ENCODE results near the gene RHBDD2. TPM values are rescaled to one million over a fixed set of nuclear protein-coding genes. Genes with fewer than 3 reads are reported as not detected.
"Not testable (repeated sequence)": the region's sequence is repeated elsewhere in the genome, so short reads cannot be mapped to it uniquely, and the experiment has no call there.

RHBDD2 gene
- total RNA-seq, 1 donor from 2014 or later, result 85.6 TPM

GRCh38 chr7:75840029-75840428 lies 38.8 kb upstream of the RHBDD2 start:
- Mint-ChIP-seq H3K9me3 (ENCODE audit: unreplicated experiment) (no peaks in the 10 kb centered on the region), H3K27me3 (ENCODE audit: unreplicated experiment) (peaks cover 3% of the 10 kb centered on the region), H3K4me3 (ENCODE audit: unreplicated experiment) (no peak overlapping the region), H3K4me1 (ENCODE audit: low read depth, unreplicated experiment) (no peaks in the 10 kb centered on the region), H3K27ac (ENCODE audit: unreplicated experiment) (no peak overlapping the region), H3K36me3 (ENCODE audit: unreplicated experiment) (no peaks in the 10 kb centered on the region)
- no peak for DNase-seq
- no peak for TF ChIP-seq CTCF (IDR thresholded peaks at IDR 0.05; ENCODE audit: partially characterized antibody, unreplicated experiment)

- TF ChIP-seq CTCF (IDR thresholded peaks at IDR 0.05; ENCODE audit: partially characterized antibody, unreplicated experiment), result no peak
- DNase-seq, result no peak
- H3K9me3 Mint-ChIP-seq (ENCODE audit: unreplicated experiment), result no peaks in the 10 kb centered on the region
- no peaks in the 10 kb centered on the region for H3K36me3 Mint-ChIP-seq (ENCODE audit: unreplicated experiment)
- H3K27ac Mint-ChIP-seq (ENCODE audit: unreplicated experiment), result no peak overlapping the region
- peaks cover 5% of the 10 kb centered on the region for H3K27me3 Mint-ChIP-seq (ENCODE audit: unreplicated experiment)
- no peaks in the 10 kb centered on the region for H3K4me1 Mint-ChIP-seq (ENCODE audit: low read depth, unreplicated experiment)
- H3K4me3 Mint-ChIP-seq (ENCODE audit: unreplicated experiment), result no peak overlapping the region
These were observed 35.9 kb upstream of the RHBDD2 start for GRCh38 chr7:75842836-75843446.

DNA sequence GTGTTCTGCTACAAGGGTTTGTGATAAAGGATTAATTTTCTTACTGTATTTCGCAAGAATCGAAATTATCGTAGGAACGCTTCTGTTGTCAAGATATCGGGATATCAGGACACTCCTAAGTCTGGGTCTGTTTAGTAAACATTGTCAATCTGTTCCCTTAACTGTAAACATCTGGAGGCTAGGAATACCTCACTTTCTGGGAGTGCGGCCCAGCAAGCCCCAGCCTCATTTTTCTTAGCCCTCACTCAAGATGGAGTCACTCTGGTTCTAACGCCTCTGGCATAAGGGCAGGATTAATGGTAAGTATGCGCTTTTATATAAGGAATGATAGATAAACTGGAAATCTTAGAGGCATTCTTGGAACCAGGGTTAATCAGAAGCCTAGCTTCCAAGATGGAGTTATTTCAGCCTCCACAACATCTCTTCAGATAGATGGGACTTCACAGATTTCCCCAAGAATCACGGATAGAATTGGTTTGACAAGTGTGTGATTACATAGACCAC lies 35.2 kb upstream of the RHBDD2 start:
- TF ChIP-seq CTCF (IDR thresholded peaks at IDR 0.05; ENCODE audit: partially characterized antibody, unreplicated experiment), result no peak
- Mint-ChIP-seq H3K9me3 (ENCODE audit: unreplicated experiment) (no peaks in the 10 kb centered on the region), H3K27me3 (ENCODE audit: unreplicated experiment) (peaks cover 5% of the 10 kb centered on the region), H3K4me1 (ENCODE audit: low read depth, unreplicated experiment) (no peaks in the 10 kb centered on the region), H3K4me3 (ENCODE audit: unreplicated experiment) (no peak overlapping the region), H3K36me3 (ENCODE audit: unreplicated experiment) (no peaks in the 10 kb centered on the region), H3K27ac (ENCODE audit: unreplicated experiment) (no peak overlapping the region)
- no peak for DNase-seq

DNA sequence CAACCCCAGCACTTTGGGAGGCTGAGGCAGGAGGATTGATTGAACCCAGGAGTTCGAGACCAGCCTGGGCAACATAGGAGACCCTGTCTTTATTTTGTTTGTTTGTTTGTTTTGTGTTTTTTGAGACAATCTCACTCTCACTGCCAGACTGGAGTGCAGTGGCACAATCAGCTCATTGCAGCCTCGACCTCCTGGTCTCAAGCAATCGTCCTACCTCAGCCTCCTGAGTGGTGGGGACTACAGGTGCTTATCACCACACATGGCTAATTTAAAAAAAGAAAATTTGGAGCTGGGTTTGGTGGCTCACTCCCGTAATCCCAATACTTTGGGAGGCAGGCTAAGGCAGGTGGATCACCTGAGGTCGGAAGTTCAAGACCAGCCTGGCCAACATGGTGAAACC lies 34.7 kb upstream of the RHBDD2 start:
- no peak for DNase-seq
- Mint-ChIP-seq H3K27me3 (ENCODE audit: unreplicated experiment) (peaks cover 5% of the 10 kb centered on the region), H3K4me3 (ENCODE audit: unreplicated experiment) (no peak overlapping the region), H3K36me3 (ENCODE audit: unreplicated experiment) (no peaks in the 10 kb centered on the region), H3K4me1 (ENCODE audit: low read depth, unreplicated experiment) (no peaks in the 10 kb centered on the region), H3K9me3 (ENCODE audit: unreplicated experiment) (no peaks in the 10 kb centered on the region), H3K27ac (ENCODE audit: unreplicated experiment) (no peak overlapping the region)
- TF ChIP-seq CTCF (IDR thresholded peaks at IDR 0.05; ENCODE audit: partially characterized antibody, unreplicated experiment), result no peak

DNA sequence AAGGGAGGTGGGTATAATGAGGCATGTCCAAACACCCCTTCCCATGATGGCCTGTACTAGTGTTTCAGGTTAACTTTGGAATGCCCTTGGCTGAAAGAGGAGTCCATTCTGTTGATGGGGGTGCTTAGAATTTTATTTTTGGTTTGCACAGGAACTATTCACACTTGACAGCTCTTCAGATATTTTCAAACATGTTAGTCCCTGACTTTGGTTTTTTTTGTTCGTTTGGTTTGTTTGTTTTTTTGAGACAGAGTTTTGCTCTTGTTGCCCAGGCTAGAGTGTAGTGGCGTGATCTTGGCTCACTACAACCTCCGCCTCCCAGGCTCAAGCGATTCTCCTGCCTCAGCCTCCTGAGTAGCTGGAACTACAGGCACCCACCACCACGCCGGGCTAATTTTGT lies 33.7 kb upstream of the RHBDD2 start:
- not testable (repeated sequence) for H3K9me3 Mint-ChIP-seq (ENCODE audit: unreplicated experiment); DNase-seq; H3K4me1 Mint-ChIP-seq (ENCODE audit: low read depth, unreplicated experiment); H3K27ac Mint-ChIP-seq (ENCODE audit: unreplicated experiment); H3K4me3 Mint-ChIP-seq (ENCODE audit: unreplicated experiment); H3K27me3 Mint-ChIP-seq (ENCODE audit: unreplicated experiment); H3K36me3 Mint-ChIP-seq (ENCODE audit: unreplicated experiment)

All from glutamatergic neuron (in vitro differentiated cells).